Natural killer cell (primary cell): Measurements from ENCODE around the gene HERC3. TPM values are rescaled to one million over a fixed set of nuclear protein-coding genes. Genes with fewer than 3 reads are reported as not detected.

Experiments
- ATAC-seq, 3 donors: fragments of 150-1000 bp in 2 of 3; fragments of 200-7000 bp in 1 of 3; cut with Tn5 transposase; 1 replicate in 1 of 3; 2 replicates in 2 of 3; pipeline ENCODE4 v1.10.0; 2021; ENCODE audit warnings: mild to moderate bottlenecking in 2 of 3, moderate library complexity in 2 of 3
- DNase-seq, 2 donors: peaks; one replicate each; pipeline versions ENCODE4 v3.0.0 to v3.0.0-alpha.2; 2013 to 2021; ENCODE audit warnings: mixed read lengths in 1 of 2
- H3K27ac ChIP-seq: one replicate; pipeline ENCODE4 v1.5.1; 2013; ENCODE audit warnings: mild to moderate bottlenecking, low read length
- H3K27me3 ChIP-seq: one replicate; pipeline ENCODE4 v1.6.1; 2013; ENCODE audit warnings: low read length; ENCODE audit not compliant: control insufficient read depth, insufficient read depth
- H3K36me3 ChIP-seq: one replicate; pipeline ENCODE4 v1.6.1; 2013; ENCODE audit warnings: low read length; ENCODE audit not compliant: control insufficient read depth, insufficient read depth
- H3K4me1 ChIP-seq: one replicate; pipeline ENCODE4 v1.6.1; 2013; ENCODE audit warnings: low read length; ENCODE audit not compliant: control insufficient read depth, insufficient read depth
- H3K4me3 ChIP-seq: one replicate; pipeline ENCODE4 v1.5.1; 2013; ENCODE audit warnings: low read length
- H3K9me3 ChIP-seq: one replicate; pipeline ENCODE4 v1.6.1; 2013; ENCODE audit warnings: low read length; ENCODE audit not compliant: control insufficient read depth, insufficient read depth
- H3K27ac Mint-ChIP-seq, 2 donors: one replicate each; pipeline ENCODE4 v1.8.0; 2022; ENCODE audit warnings: mild to moderate bottlenecking in 2 of 2, mixed read lengths in 2 of 2, moderate library complexity in 1 of 2
- H3K27me3 Mint-ChIP-seq, 2 donors: one replicate each; pipeline ENCODE4 v1.8.0; 2022; ENCODE audit warnings: low read depth in 2 of 2, mixed read lengths in 2 of 2
- H3K36me3 Mint-ChIP-seq: one replicate; pipeline ENCODE4 v1.8.0; 2022; ENCODE audit warnings: mixed read lengths
- H3K4me1 Mint-ChIP-seq, 2 donors: one replicate each; pipeline ENCODE4 v1.8.0; 2022; ENCODE audit warnings: mixed read lengths in 2 of 2
- H3K4me3 Mint-ChIP-seq: one replicate; pipeline ENCODE4 v1.8.0; 2022; ENCODE audit warnings: mild to moderate bottlenecking, moderate library complexity, mixed read lengths
- H3K9me3 Mint-ChIP-seq, 2 donors: one replicate each; pipeline ENCODE4 v1.8.0; 2022; ENCODE audit warnings: mixed read lengths in 2 of 2
- CTCF ChIP-seq: fragments of 200-600 bp; IDR thresholded peaks from one replicate; pipeline ENCODE4 v1.8.0; 2022; ENCODE audit warnings: antibody characterized with exemption
- WGBS: methylation state at CpG from one replicate; pipeline ENCODE4 v1.1.7; 2013; ENCODE audit warnings: missing lambda C conversion rate; ENCODE audit not compliant: insufficient coverage; 5-methylcytosine and 5-hydroxymethylcytosine counted together
- intact Hi-C: fragments of 100-400 bp; cut with micrococcal nuclease; formaldehyde crosslinking; loops from one replicate; pipeline ENCODE4 v1.14.2; 2022
- total RNA-seq, 4 donors: library from RNA; stranded (reverse); fragments of 120-200 nt in 1 of 4; gene quantifications; one replicate each; pipeline versions ENCODE4 v1.2.3 to v1.2.4, GENCODE V29; 2013 to 2022

The HERC3 gene
- total RNA-seq, 3 donors from 2014 or later (not counting 1 experiment from before 2014, with no cell fraction given), result 59.1 to 85.0 (median 61.9) TPM

GRCh38 chr4:88697588-88698329 is 105.5 kb downstream of the HERC3 start, which contains the start of gene NAP1L5:
NAP1L5 (minus strand) TSS chr4:88697829; CDS start chr4:88697754, 75 bp downstream.
- peak within 1 kb of the TSS; percentile 90 for H3K4me3 ChIP-seq
- Mint-ChIP-seq H3K27me3 (no peaks in the 10 kb centered on the region), H3K9me3 (no peaks in the 10 kb centered on the region), H3K4me1 (peaks cover 12 to 20% of the 10 kb centered on the region in 2 donors), H3K27ac (peak within 1 kb of the TSS; percentile 86 to 96), H3K36me3 (peaks cover 5% of the 10 kb centered on the region), H3K4me3 (peak within 1 kb of the TSS; percentile 95)
- WGBS, result 54% methylated on average over 38 of the region's 40 CpGs
- intact Hi-C loops, result loop anchor here (1.0 kb wide), 1 partner anchor 126 kb away; no protein-coding TSS in a partner anchor
- peaks cover 3% of the 10 kb centered on the region for H3K36me3 ChIP-seq
- H3K9me3 ChIP-seq, result no peaks in the 10 kb centered on the region
- peaks cover 4% of the 10 kb centered on the region for H3K4me1 ChIP-seq
- no peak for TF ChIP-seq CTCF
- peak within 1 kb of the TSS; percentile 78 for H3K27ac ChIP-seq
- peak; percentile 75 to 90 for DNase-seq
- ATAC-seq, result peak; percentile 90 to 94 (median 91)
- H3K27me3 ChIP-seq, result no peaks in the 10 kb centered on the region

- intact Hi-C loops, result no loop called here
- H3K9me3 ChIP-seq, result no peaks in the 10 kb centered on the region
- no peak for TF ChIP-seq CTCF
- no peaks in the 10 kb centered on the region for H3K36me3 ChIP-seq
- Mint-ChIP-seq H3K27me3 (no peaks in the 10 kb centered on the region), H3K36me3 (peaks cover 7% of the 10 kb centered on the region), H3K9me3 (no peaks in the 10 kb centered on the region), H3K4me1 (peaks cover 12 to 20% of the 10 kb centered on the region in 2 donors), H3K27ac (peak overlapping the region; percentile 86 to 96), H3K4me3 (peak overlapping the region; percentile 95)
- no peak overlapping the region for H3K4me3 ChIP-seq
- no peak for DNase-seq
- no peak for ATAC-seq
- WGBS, result 94% methylated on average over 7 of the region's 7 CpGs
- peaks cover 4% of the 10 kb centered on the region for H3K4me1 ChIP-seq
- H3K27ac ChIP-seq, result no peak overlapping the region
- H3K27me3 ChIP-seq, result no peaks in the 10 kb centered on the region
Measured at GRCh38 chr4:88698519-88698918, 106.2 kb downstream of the HERC3 start.

- H3K4me1 Mint-ChIP-seq, result peaks cover 5 to 11% of the 10 kb centered on the region in 2 donors
- peaks cover 33% of the 10 kb centered on the region for H3K36me3 Mint-ChIP-seq
- no peaks in the 10 kb centered on the region for H3K9me3 Mint-ChIP-seq
- intact Hi-C loops, result no loop called here
- Histone ChIP-seq H3K4me3 (no peak overlapping the region), H3K27me3 (no peaks in the 10 kb centered on the region), H3K9me3 (no peaks in the 10 kb centered on the region), H3K27ac (no peak overlapping the region), H3K4me1 (peaks cover 4% of the 10 kb centered on the region), H3K36me3 (peaks cover 31% of the 10 kb centered on the region)
- TF ChIP-seq CTCF, result no peak
- no peaks in the 10 kb centered on the region for H3K27me3 Mint-ChIP-seq
- no peak for ATAC-seq
- H3K27ac Mint-ChIP-seq, result no peak overlapping the region
- DNase-seq, result no peak
- H3K4me3 Mint-ChIP-seq, result no peak overlapping the region
- WGBS, result 83% methylated on average over 2 of the region's 2 CpGs
Measured at GRCh38 chr4:88702782-88703181, 110.5 kb downstream of the HERC3 start.
